GM10847 (cell line): ENCODE measurements around the gene PTPRCAP.

ENCODE experiments used
- POLR2A ChIP-seq: IDR thresholded peaks from 2 replicates; pipeline ENCODE4 v1.6.1; 2011; ENCODE audit not compliant: insufficient read length; ENCODE audit errors: extremely low read depth

The PTPRCAP gene

GRCh38 chr11:67411785-67412152 lies 25.7 kb downstream of the PTPRCAP start:
- no peak for TF ChIP-seq POLR2A

- TF ChIP-seq POLR2A, result no peak
Observed at GRCh38 chr11:67410984-67411784, 26.3 kb downstream of the PTPRCAP start.

- TF ChIP-seq POLR2A, result no peak
Observed at GRCh38 chr11:67410369-67410831, 27.1 kb downstream of the PTPRCAP start.

DNA sequence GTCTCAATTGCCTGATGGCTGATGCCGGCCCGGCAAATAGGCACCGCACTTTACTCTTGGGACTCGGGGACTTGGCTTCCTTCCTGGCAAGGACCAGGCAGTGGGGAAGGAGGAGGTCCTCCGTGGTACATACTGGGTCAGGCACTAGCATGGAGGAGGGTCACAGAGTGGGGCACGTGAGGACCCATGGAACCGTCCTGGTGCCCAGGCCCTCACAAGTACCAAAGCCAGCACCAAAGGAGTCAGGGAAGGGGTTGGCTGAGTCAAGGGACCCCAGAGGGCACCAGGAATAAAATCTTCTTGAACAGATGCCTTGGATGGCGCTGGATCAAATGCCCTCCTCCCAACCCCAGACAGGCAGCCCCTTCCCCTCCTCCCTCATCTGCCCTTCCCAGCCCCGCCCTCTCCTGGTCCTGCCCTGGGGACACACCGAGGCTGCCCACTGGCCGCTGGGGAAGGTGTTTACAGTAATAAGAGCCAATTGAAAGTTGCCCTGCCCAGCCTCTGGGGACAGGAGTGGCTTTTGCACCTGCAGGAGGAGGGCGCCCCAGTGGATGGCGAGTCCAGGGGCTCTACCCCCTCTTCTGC lies 27.6 kb downstream of the PTPRCAP start:
- no peak for TF ChIP-seq POLR2A

DNA sequence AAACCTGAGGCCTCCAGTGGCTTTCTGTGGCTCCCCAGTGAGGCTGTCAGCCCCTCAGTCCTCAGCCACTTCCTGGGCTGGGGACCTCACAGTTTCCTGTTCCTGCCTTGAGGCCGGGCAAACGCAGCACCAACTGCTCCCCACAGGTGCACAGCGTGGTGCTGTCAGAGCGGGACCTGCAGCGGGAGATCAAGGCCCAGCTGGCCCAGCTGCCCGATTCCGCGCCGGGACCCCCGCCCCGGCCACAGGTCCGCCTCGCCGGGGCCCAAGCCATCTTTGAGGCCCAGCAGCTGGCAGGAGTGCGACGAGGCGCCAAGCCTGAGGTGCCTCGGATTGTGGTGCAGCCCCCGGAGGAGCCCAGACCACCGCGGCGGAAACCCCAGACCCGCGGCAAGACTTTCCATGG lies 28.2 kb downstream of the PTPRCAP start:
- peak; percentile 56 for TF ChIP-seq POLR2A

DNA sequence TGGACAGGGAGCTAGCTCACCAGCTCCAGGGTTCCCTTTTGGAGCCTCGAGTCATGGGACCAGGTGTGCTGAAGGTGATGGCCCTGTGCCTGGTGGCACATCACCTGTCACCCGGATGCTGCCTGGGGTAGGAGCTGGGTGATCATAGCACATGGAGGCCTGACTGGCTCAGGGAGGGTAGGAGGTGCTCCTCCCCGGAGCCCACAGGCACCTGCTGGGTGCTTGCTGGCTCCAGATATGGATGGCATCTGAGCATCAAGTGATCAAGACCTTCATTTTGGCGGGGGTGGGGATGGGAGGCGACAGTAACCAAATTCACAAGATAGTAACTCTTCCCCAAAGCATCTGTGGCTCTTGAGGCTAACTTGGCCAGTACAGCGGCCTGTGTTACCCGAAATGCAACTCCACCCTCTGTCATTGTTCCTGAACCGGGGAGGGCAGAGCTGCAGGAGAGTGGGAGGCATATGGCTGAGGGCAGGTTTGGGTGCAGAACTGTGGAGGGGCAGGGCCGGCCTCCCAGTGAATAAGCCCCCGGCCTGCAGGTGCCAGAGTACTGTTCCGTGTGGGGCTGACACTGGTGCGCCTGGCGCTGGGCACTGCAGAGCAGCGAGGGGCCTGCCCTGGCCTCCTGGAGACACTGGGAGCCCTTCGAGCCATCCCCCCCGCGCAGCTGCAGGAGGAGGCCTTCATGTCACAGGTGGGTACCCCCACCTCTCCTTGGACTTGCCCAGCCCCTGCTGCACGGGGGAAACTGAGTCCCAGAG lies 28.9 kb downstream of the PTPRCAP start:
- no peak for TF ChIP-seq POLR2A

DNA sequence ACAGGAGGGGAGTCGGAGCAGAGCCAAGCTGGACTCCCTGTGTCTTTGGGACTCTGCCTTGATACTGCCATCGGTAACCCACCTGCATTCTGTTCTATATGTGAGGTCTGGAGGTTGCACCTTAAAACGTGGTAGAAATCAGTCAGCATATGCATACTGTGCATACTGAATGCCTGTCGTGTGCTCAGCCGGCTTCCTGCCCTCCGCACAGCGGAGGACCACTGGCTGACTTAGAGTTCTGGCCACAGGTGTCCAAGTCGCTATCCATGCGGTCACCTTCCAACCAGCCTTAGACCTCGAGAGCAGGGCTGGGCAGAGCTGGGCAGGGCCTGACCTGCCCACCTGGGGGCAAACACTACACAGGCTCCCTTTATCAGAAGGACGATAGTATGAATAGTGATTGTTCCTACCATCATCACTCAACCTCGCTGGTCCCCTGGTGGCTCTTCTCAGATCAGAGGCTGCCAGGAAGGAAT lies 29.8 kb downstream of the PTPRCAP start:
- no peak for TF ChIP-seq POLR2A

- no peak for TF ChIP-seq POLR2A
Observed at GRCh38 chr11:67406969-67407687, 30.4 kb downstream of the PTPRCAP start.

DNA sequence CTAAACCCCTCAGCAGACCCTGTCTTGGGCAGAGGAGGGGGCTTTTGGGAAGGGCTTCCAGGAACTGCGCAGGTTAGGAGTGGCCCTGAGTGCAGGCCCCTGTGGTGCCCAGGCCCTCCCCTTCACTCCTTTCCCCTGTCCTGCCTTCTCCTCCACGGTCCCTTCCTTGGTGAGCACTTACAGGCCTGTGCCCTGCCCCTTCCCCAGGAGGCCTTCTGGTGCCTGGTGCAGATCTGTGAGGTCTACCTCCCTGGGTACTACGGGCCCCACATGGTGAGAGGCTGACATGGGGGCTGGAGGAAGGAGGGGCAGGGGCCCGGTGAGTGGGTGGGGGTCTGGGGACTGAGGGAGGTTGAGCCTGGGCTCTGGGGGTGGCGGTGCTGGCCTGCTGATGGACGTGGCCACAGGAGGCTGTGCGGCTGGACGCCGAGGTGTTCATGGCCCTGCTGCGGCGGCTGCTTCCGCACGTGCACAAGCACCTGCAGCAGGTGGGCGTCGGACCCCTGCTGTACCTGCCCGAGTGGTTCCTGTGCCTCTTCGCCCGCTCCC lies 31.0 kb downstream of the PTPRCAP start:
- TF ChIP-seq POLR2A, result no peak

- no peak for TF ChIP-seq POLR2A
Observed at GRCh38 chr11:67405688-67406339, 31.7 kb downstream of the PTPRCAP start.

DNA sequence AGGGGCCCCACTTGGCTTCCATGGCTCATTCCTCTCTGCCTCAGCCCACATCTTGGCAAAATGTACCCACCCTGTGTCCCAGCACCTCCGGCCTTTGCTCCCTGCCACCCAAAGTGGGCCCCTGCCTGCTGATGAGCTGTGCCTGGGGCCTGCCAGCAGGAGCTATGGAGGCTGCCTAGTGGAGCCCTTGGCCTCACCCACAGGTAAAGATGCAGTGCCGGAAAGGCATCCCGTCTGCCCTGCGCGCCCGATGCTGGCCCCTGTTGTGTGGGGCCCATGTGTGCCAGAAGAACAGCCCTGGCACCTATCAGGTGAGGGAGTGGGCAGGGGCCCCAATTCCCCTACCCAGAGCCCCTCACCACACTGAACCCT lies 32.3 kb downstream of the PTPRCAP start:
- no peak for TF ChIP-seq POLR2A

DNA sequence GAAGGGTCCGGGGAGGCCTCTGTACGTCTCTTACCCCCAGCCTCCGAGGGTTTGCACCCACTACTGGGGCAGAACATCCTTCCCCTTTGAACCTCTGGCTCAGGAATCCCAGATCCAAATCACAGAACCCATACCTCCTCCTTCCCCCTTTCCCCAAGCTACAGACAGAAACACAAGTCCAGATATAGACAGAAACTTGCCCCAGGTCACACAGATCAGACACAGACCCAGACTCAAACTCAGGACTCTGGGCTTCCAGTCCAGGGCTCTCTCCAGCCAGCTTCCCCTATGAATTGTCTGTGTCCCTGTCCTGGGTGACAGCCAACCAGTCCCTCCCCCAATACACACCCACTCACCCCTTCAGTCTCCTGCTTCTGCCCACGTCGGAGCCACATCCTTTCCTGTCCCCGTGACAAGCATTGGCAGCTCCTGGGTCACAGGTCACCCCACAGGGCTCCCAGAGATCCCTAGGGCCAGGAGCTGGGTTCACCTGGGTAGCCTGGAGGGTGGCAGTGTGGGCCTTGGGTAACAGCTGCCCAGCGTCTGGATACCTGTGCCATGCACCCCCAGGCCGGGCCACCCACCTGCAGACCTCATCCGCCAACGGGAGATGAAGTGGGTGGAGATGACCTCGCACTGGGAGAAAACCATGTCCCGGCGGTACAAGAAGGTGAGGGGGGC lies 32.8 kb downstream of the PTPRCAP start:
- no peak for TF ChIP-seq POLR2A

DNA sequence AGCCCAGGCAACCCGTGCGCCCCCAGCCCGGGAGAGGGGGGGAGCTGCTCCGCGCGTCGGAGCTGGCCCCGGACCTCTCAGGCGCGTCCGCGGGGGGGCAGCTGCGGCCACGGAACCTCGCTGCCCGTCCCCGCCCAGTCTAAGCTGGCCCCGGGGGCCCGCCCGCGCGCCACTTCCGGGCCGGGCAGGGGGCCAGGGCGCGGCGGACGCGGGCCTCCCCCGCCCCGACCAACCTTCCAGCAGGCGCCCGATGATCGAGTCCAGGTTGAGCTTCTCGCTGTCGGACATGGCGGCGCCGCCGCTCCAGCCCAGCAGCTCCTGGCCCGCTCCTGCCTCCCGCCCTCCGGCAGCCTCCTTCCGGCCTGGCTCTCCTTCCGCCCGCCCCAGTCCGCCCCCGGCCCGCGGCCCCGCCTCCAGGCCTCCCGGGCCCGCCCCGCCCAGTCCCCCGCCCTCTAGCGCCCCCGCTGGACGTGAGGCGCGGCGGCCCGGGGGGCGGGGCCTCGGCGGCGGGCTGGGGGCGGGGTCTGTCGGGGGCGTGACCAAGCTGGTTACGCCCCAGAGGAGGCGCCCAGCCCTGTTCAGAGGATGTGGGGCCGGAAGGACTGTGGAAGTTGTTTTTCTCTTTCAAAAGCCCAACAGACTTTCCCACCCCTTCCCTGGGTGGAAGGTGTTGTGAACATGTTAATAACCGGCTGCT lies 35.8 kb downstream of the PTPRCAP start, which contains the start of gene PPP1CA:
PPP1CA (minus strand) TSS at position 364 of the 697 bp plus-strand sequence; CDS start at position 288, 76 bp downstream.
- peak; percentile 84 for TF ChIP-seq POLR2A
